ENCODE results near the gene RELCH. TPM values are rescaled to one million over a fixed set of nuclear protein-coding genes. Genes with fewer than 3 reads are reported as not detected.

The RELCH gene
- polyA plus RNA-seq, 2 of the 4 experiments (the other 2 are of a cell fraction): 13.5 to 17.5 TPM

DNA sequence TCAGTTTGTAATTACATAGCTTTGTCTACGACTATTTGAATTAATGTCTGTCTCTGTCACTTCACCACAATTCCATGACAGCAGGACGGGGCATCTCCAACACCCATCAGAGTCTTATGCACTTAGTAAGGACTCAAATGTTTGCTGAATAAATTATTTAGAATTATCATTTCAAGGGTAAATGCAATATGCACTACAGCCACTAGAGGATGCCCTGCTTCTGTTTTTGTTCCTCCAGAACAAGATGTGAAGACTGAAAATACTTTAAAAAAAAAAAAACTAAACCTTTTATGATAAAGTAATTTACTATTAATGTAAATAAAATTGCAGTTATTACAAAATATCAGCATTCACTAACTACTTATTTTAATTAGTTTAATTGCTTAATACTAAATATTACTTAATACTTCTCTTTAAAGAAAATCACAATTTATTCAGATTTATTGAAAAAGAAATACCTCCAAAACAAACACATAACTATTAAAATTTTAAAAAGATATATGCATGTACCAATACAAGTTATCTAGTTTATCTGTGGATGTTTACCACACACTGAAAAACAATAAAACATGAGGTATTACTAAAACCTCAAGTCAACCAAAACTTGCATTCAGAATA, 3.4 kb upstream of the RELCH start:
- H3K4me3 ChIP-seq: no peak overlapping the region
- peaks cover 14% of the 10 kb centered on the region; the same call in 2 of the 3 replicates for H3K4me1 ChIP-seq
- peak; percentile 71 to 76 for TF ChIP-seq RAD21 (conservative IDR thresholded peaks at IDR 0.05 in 1 of 2, IDR thresholded peaks at IDR 0.05 in 1 of 2)
- peak; percentile 51; the same call in 2 of the 3 replicates for TF ChIP-seq SMC3 (IDR thresholded peaks at IDR 0.05)
- no peak for TF ChIP-seq NFE2L2 (conservative IDR thresholded peaks at IDR 0.05; ENCODE audit: low read length)
- peak; percentile 82 for TF ChIP-seq CTCF (IDR thresholded peaks at IDR 0.05)
- 2% methylated on average over 2 of the region's 2 CpGs for WGBS (ENCODE audit: missing lambda C conversion rate)
- ChIA-PET POLR2A (no interaction called here), CTCF (interaction anchor here (0.6 to 2.5 kb wide), 7 partner anchors 56 to 400 kb away, joined by 3 to 15 read pairs (median 6); no protein-coding TSS in a partner anchor)
- peak; percentile 13 to 52 for DNase-seq (ENCODE audit: low read depth in 1 of 2, low spot score in 1 of 2)
- H3K4me2 ChIP-seq: no peak overlapping the region; the same call in 2 of the 3 replicates
- no peak overlapping the region for H3K27ac ChIP-seq
- no peaks in the 10 kb centered on the region for H3K9me3 ChIP-seq
- FAIRE-seq: no peak
- ATAC-seq: no peak

- Histone ChIP-seq H3K4me3 (peak overlapping the region; percentile 96), H3K4me2 (peak overlapping the region; percentile 83), H3K4me1 (peaks cover 28% of the 10 kb centered on the region), H3K27ac (peak overlapping the region; percentile 71 to 86), H3K9me3 (no peaks in the 10 kb centered on the region)
- ChIA-PET CTCF (interaction anchor here (2.4 kb wide), 1 partner anchor 64 kb away, joined by 8 read pairs; no protein-coding TSS in a partner anchor), POLR2A (interaction anchor here (0.6 to 1.0 kb wide), 12 partner anchors 13 to 536 kb away, joined by 3 to 10 read pairs (median 4); no protein-coding TSS in a partner anchor)
- WGBS (ENCODE audit: missing lambda C conversion rate): 2% methylated on average over 12 of the region's 12 CpGs
- no peak for FAIRE-seq
- TF ChIP-seq, protein P1, sequence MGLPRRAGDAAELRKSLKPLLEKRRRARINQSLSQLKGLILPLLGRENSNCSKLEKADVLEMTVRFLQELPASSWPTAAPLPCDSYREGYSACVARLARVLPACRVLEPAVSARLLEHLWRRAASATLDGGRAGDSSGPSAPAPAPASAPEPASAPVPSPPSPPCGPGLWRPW (IDR thresholded peaks at IDR 0.05): no peak
- TF ChIP-seq MAFK (IDR thresholded peaks at IDR 0.05; ENCODE audit: partially characterized antibody) (peak; percentile 25), ESRRA (IDR thresholded peaks at IDR 0.05; ENCODE audit: borderline replicate concordance, low read length) (no peak), MAX (IDR thresholded peaks at IDR 0.05) (0 out of 2 replicates have a peak, but pooled peaks have one; percentile 26), KDM5A (IDR thresholded peaks at IDR 0.05) (no peak), REST (IDR thresholded peaks at IDR 0.05) (no peak), PHF8 (IDR thresholded peaks at IDR 0.05; ENCODE audit: borderline replicate concordance, low read depth) (peak; percentile 37; the same call in 1 of the 2 replicates), TP53 (CRISPR knock-in tag; IDR thresholded peaks at IDR 0.05) (no peak), CBX2 (IDR thresholded peaks at IDR 0.05; ENCODE audit: borderline replicate concordance, low read depth) (no peak)
- ATAC-seq: peak; percentile 23; a peak in 5 of 6 replicates
- DNase-seq (ENCODE audit: low read depth in 1 of 2, low spot score in 1 of 2): no peak
Measured at GRCh38 chr18:62186499-62186773, 619 bp upstream of the RELCH start.

All from A549 (cell line).